VCaP (cell line): Measurements from ENCODE around the gene CCDC17.

Experiments used
- H3K27ac ChIP-seq: fragments of 450-650 bp; 2 replicates; pipeline ENCODE4 v1.5.1; 2017
- CTCF ChIP-seq: fragments of 450-650 bp; conservative IDR thresholded peaks from 2 replicates; pipeline ENCODE4 v1.5.1; 2017; ENCODE audit warnings: mild to moderate bottlenecking, moderate library complexity

Gene CCDC17

GRCh38 chr1:45621501-45621836 is 2.4 kb downstream of the CCDC17 start:
- TF ChIP-seq CTCF: no peak
- 0 out of 2 replicates have a peak overlapping the region, but pooled peaks have one; percentile 62 for H3K27ac ChIP-seq

GRCh38 chr1:45620588-45621500 is 3.0 kb downstream of the CCDC17 start:
- TF ChIP-seq CTCF: no peak
- peak overlapping the region; percentile 62 for H3K27ac ChIP-seq

GRCh38 chr1:45619149-45619921 is 4.5 kb downstream of the CCDC17 start:
- TF ChIP-seq CTCF: no peak
- peak overlapping the region; percentile 62 for H3K27ac ChIP-seq

GRCh38 chr1:45617618-45618017 is 6.2 kb downstream of the CCDC17 start:
- TF ChIP-seq CTCF: no peak
- H3K27ac ChIP-seq: no peak overlapping the region

DNA sequence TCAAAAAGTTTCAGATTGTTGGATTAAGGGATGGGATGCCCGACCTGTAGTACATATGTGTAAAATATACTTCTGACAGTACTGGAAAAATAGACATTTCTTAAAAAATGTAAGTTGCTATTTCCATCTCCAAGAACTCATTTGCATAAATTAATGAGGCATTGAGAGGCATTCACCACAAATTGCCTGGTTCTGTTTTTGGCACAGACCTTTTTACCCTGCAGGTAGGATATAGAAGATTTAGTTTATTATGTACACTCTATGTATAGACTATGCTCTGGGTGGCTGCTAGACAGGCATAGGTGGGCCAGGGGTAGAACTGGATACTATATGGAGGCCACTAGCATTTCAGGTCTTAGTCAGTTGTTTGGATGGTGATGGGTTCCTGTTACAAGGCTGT is 8.0 kb downstream of the CCDC17 start:
- no peak for TF ChIP-seq CTCF
- H3K27ac ChIP-seq: no peak overlapping the region

DNA sequence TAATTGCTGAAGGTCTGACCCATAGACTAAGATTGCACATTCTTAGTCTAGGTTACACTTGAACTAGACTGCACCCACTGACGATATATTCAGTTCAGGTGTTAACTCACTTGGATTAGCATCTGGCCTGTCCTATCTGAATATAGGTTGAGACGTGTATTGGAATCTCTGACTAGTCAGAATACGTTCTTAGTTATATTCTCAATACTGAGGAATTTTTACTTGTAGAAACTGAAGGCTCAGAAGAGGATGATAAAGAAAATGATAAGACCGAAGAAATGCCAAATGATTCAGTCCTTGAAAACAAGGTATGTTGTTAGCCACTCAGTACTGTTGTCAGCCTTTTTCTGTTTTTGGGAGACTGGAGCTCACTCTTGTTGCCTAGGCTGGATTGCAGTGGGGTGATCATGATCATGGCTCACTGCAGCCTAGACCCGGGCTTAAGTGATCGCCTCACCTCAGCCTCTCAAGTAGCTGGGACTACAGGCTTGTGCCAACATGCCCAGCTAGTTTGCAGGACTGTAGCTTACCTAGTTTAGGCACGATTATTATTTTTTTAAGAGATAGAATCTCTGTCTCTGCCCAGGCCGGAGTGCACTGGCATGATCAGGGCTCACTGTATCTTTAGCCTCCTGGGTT is 10.8 kb downstream of the CCDC17 start:
- H3K27ac ChIP-seq: no peak overlapping the region
- TF ChIP-seq CTCF: no peak

GRCh38 chr1:45610589-45611226 is 13.1 kb downstream of the CCDC17 start:
- TF ChIP-seq CTCF: no peak
- H3K27ac ChIP-seq: no peak overlapping the region
